HEK293T (cell line): ENCODE measurements around the gene SLC25A34.

Experiments used
- BHLHE40 ChIP-seq: fragments of 450-650 bp; IDR thresholded peaks from 2 replicates; pipeline ENCODE4 v1.6.1; 2016; ENCODE audit warnings: mild to moderate bottlenecking, moderate library complexity, borderline replicate concordance
- ELF4 ChIP-seq: fragments of 450-650 bp; IDR thresholded peaks from 2 replicates; pipeline ENCODE4 v1.6.1; 2017; ENCODE audit warnings: antibody characterized with exemption
- FOXM1 ChIP-seq: fragments of 450-650 bp; IDR thresholded peaks from 2 replicates; pipeline ENCODE4 v1.6.1; 2017; ENCODE audit warnings: mild to moderate bottlenecking, borderline replicate concordance
- HDGF ChIP-seq: fragments of 450-650 bp; IDR thresholded peaks from 2 replicates; pipeline ENCODE4 v1.6.1; 2017; ENCODE audit warnings: antibody characterized with exemption, borderline replicate concordance
- L3MBTL2 ChIP-seq: fragments of 450-650 bp; conservative IDR thresholded peaks from 2 replicates; pipeline ENCODE4 v1.6.1; 2016; ENCODE audit warnings: mild to moderate bottlenecking
- NFRKB ChIP-seq: fragments of 450-650 bp; IDR thresholded peaks from 2 replicates; pipeline ENCODE4 v1.6.1; 2016; ENCODE audit warnings: mild to moderate bottlenecking, moderate library complexity
- SP1 ChIP-seq: fragments of 450-650 bp; IDR thresholded peaks from 2 replicates; pipeline ENCODE4 v1.6.1; 2017
- SUZ12 ChIP-seq: fragments of 450-650 bp; IDR thresholded peaks from 2 replicates; pipeline ENCODE4 v1.6.1; 2016; ENCODE audit warnings: mild to moderate bottlenecking
- TARDBP ChIP-seq: fragments of 450-650 bp; IDR thresholded peaks from 2 replicates; pipeline ENCODE4 v1.6.1; 2016
- ZNF384 ChIP-seq: fragments of 450-650 bp; IDR thresholded peaks from 2 replicates; pipeline ENCODE4 v1.6.1; 2016

- TF ChIP-seq BHLHE40 (no peak), SUZ12 (no peak), TARDBP (no peak), NFRKB (no peak), SP1 (no peak), ZNF384 (no peak), L3MBTL2 (no peak), FOXM1 (no peak), HDGF (no peak), ELF4 (no peak)
These were observed 45.7 kb upstream of the SLC25A34 start for GRCh38 chr1:15690317-15690716.
